Right ventricle myocardium inferior (tissue), 1 donor: Measurements from ENCODE around the gene GYPE. TPM values are rescaled to one million over a fixed set of nuclear protein-coding genes. Genes with fewer than 3 reads are reported as not detected.
A peak's percentile ranks its signal among the peaks of the same experiment; 100 is the strongest.
"Not testable (repeated sequence)": the region's sequence is repeated elsewhere in the genome, so short reads cannot be mapped to it uniquely, and the experiment has no call there.

Source experiments
- ATAC-seq: fragments of 200-7000 bp; cut with Tn5 transposase; one replicate; pipeline ENCODE4 v1.9.1; 2020; ENCODE audit warnings: mild to moderate bottlenecking, moderate library complexity
- DNase-seq: peaks from one replicate; pipeline ENCODE4 v3.0.0; 2021; ENCODE audit errors: missing footprints
- intact Hi-C: fragments of 100-400 bp; cut with DNase I; formaldehyde crosslinking; loops from one replicate; pipeline ENCODE4 v1.11.0; 2022
- total RNA-seq: library from RNA; stranded (reverse); fragmentation: NEBNext Ultra II Directional; extraction: Animal tissue kit (Norgen Biotek cat#: 25700); gene quantifications from one replicate; pipeline ENCODE4 v1.2.1, GENCODE V29; 2021
- donor health status: DM: no; HTN: yes; CAD: no; lungs with severe emphysema.

GYPE gene
- total RNA-seq, 1 donor from 2014 or later: 0.24 TPM

- ATAC-seq (no peak), DNase-seq (no peak)
- intact Hi-C loops: no loop called here
These were observed 22.5 kb downstream of the GYPE start for GRCh38 chr4:143882892-143883291.

DNA sequence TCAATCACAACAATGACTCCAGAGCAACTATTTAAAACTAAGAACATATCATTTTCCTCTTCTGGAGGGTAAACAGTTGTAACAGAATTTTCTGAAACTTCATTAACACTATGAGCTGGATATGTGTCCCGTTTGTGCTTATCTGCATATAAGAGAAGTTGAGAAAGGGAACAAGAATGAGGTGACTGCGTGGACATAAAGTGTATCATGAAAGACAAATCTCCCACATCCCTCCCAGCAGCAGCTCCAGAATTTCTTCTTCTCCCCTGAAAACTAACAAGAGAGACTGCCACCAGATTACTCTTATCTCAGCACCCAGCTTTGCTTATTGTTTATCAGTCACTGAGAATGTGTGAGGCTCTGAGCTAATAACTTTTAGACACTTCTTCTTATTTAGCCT is 25.8 kb downstream of the GYPE start:
- ATAC-seq, DNase-seq, intact Hi-C loops: not testable (repeated sequence)

DNA sequence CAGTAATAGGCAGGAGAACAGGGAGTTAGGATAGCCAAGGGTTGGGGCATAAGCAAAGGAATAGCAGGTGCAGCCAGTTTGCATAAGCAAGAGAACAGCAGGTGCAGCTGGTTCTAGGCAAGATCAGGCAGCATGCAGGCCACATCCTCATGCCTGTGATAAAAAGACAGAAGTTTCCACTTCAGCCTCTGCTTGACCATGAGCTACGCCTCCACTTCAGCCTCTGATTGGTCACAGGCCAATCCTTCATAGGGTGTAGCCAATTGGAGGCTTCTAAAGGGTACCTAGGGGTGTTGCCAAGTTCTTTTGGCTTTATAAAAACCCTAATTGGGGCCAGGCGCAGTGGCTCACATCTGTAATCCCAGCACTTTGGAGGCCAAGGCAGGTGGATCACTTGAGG is 30.0 kb downstream of the GYPE start:
- intact Hi-C loops, DNase-seq, ATAC-seq: not testable (repeated sequence)

DNA sequence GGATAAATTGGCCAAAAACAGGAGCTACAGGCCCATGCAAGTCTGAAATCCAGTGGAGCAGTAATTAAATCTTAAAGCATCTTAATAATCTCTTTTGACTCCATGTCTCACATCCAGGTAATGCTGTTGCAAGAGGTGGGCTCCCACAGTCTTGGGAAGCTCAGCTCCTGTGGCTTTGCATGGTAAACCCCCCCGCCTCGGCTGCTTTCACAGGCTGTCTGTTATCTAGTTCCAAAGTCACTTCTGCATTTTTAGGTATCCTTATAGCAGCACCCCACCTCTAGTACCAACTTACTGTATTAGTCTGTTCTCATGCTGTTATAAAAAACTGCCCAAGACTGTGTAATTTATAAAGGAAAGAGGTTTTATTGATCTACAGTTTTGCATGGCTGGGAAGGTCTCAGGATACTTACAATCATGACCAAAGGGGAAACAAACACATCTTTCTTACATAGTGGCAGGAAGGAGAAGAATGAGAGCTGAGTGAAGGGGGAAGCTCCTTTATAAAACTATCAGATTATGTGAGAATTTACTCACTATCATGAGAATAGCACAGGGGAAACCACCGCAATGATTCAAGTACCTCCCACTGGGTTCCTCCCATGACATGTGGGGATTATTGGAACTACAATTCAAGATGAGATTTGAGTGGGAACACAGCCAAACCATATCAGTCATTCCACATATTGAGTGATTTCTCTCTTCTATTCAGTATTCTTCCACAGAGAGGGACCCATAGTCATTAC is 34.7 kb downstream of the GYPE start:
- intact Hi-C loops, DNase-seq, ATAC-seq: not testable (repeated sequence)

- ATAC-seq, intact Hi-C loops, DNase-seq: not testable (repeated sequence)
These were observed 35.4 kb downstream of the GYPE start for GRCh38 chr4:143869925-143870324.

DNA sequence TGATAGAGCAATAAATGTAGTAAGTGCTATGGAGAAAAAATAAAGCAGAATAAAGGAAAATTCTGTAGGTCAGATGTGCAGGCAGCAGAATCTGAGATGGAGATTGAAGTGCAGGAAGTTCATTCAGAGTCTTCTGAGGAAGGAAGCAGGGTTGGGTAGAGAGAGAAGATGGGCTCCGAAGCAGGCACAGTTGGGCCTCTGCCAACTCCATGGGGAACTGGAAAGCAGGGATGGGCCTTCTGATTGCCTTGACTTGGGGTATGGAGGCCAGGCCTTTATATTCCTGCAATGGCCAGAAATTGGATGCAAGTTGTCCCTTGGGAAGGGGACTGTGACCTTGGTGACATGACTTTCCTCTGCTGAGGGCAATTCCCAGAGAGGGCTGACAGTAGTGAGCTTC is 42.6 kb downstream of the GYPE start:
- intact Hi-C loops, ATAC-seq, DNase-seq: not testable (repeated sequence)

GRCh38 chr4:143858456-143858855 is 46.9 kb downstream of the GYPE start:
- DNase-seq (no peak), ATAC-seq (no peak)
- intact Hi-C loops: no loop called here

DNA sequence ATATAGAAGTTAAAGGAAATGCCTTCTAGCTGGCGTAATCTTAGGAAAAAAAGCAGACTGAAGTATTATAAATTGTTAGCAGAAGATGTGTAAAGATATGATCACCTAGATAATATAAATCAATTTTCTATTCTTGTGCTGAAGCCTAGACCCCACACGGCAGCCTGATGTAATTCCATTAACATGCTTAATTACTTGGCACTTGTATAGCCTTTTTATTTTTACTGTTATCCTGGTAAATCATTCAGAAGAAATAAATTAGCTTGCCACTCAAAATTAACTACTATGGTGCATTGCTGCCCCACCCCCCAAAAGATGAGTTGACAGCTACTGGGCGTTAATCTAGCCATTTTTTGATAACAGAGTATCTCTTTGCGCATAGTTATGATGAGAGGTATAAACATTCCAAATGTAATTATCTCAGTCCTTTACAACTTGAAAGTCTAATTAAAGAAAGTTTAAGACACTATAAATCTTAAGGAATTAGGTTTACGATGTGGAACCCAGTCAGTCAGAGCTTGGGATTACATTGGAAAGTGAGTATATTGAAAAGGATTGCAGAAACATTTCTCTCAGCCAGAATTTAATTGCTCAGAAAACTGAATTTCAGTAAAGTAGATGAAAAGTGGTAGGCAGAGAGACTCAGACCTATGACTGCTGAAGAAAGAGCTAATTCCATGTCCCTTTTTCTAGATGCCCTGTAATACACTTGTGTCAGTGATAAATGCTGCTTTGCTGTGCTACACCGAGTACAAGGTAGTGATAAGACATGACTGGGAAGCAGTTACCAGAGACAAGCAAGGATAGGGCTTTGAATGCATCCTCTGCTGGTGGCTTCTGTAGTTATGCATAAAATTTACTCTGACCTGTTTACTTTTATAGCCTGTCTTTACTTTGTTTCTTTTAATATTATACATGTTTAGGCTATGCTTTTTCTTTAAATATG is 47.7 kb downstream of the GYPE start:
- DNase-seq, intact Hi-C loops, ATAC-seq: not testable (repeated sequence)

GRCh38 chr4:143856017-143856557 is 49.3 kb downstream of the GYPE start:
- ATAC-seq, DNase-seq, intact Hi-C loops: not testable (repeated sequence)

DNA sequence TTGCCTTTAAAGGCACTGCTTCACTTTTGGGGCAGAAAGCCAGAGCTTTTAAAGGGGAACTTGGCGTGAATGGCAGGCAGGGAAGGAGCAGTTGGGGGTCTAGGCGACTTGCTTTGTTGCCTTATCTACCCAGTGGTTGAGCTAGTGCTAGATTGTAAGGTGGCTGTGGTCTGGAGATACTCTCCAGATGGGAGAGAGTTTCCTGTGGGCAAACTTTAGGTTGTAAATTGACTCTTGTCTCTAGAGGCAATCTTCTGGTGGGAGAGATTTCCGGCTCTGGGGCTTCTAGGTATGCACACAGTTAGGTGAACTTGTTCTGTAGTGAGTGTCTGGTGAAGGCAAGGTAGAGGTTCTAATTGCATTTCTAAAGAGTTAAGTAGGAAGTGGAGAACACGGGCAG is 50.7 kb downstream of the GYPE start:
- DNase-seq, intact Hi-C loops, ATAC-seq: not testable (repeated sequence)

- ATAC-seq, intact Hi-C loops, DNase-seq: not testable (repeated sequence)
These were observed 56.1 kb downstream of the GYPE start for GRCh38 chr4:143849296-143849695.

DNA sequence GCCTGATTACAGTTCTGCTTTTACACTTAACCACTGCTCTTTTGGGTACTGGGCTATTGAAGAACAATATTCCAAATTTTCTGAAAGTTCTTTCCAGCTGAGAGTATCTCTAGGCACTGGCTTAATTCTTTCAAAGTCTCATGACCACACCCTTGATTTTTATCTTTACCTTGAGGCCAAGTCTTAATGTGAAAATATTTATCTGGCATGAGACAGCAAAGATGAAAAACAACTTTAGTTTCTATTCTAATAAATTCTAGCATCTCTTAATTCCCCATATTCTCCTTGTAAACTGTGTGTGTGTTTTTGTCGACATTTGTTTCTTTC is 61.9 kb downstream of the GYPE start:
- DNase-seq, intact Hi-C loops, ATAC-seq: not testable (repeated sequence)

DNA sequence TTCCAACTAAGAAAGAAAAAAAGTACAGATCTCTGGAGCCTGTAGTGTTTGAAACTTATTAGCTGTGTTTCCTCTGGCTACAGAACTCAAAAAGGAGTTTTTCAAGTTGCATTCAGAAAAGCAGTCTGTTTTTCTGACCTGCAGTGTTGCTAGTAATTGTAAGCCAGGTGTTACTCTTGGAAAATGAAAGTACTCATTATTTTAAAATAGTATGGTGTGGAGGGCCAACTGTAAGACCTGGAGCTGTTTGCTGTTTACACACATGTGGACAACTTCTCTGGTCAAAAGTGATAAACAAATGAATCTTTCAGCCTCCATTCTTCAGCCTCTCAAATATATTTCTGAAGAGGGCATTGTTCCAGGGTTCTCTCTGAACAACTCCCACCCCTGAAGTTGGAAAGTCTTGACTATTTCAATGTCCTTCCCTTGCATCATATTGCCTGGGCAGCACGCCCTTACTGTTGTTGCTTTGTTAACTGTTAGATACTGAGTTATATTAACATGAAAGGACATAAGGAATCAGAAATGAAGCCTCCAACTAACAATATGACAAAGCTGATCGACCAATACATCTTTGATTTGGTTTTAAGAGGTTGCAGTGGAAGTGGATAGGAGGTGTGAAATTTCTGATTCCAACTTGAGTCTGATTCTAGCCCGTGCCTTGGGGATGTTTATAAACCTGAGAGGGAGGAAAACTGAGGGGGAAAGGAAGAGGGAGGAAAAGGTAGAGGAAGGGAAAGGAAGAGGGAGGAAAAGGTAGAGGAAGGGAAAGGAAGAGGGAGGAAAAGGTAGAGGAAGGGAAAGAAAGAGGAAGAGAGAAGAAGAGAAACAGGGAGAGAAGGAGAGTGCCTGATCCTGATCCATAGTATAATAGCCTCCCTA is 62.5 kb downstream of the GYPE start:
- intact Hi-C loops, DNase-seq: not testable (repeated sequence)
- peak; percentile 54 for ATAC-seq

DNA sequence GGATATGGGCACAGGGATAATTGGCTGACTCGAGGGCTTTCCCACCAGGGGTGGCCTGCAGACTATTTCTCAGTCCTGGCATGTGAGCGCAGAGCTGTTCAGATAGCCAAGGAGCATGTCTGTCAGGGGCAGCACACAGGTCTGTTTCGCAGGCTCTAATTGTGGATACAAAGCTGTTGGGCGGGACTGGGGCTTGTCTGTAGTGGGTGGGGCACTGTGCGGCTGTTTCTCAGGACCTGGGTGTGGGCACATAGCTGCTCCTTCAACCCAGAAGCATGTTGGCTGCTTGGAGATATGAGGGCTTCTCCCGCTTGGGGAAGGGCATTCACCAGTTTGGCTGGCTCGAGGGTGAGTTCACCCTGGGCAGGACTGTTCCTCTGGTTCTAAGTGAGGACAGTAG is 65.9 kb downstream of the GYPE start:
- DNase-seq, intact Hi-C loops, ATAC-seq: not testable (repeated sequence)

- ATAC-seq, DNase-seq, intact Hi-C loops: not testable (repeated sequence)
These were observed 71.2 kb downstream of the GYPE start for GRCh38 chr4:143834196-143834595.

- DNase-seq, intact Hi-C loops, ATAC-seq: not testable (repeated sequence)
These were observed 71.7 kb downstream of the GYPE start for GRCh38 chr4:143833676-143834075.

GRCh38 chr4:143830576-143830975 is 74.8 kb downstream of the GYPE start:
- DNase-seq, intact Hi-C loops, ATAC-seq: not testable (repeated sequence)

DNA sequence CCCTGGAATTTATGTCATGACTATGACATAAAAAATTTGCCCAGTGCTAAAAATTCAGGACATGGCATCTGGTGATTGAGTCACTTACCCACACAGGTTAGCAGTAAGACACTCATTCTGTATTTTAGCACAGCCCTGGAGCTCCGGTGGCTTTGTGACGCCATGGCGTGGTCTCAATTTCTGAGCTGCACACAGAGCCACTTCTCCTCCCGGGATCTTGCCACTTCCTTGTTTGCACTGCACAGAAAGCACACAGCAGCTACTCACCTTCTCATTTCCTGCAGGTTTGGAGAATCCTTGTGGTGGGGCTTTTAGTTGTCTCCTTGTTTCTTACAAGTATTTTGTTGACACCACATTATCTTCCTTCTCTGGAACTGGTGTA is 76.1 kb downstream of the GYPE start:
- ATAC-seq, DNase-seq, intact Hi-C loops: not testable (repeated sequence)
